Measurements from ENCODE around the gene TAS2R3. TPM values are rescaled to one million over a fixed set of nuclear protein-coding genes. Genes with fewer than 3 reads are reported as not detected.

TAS2R3 gene
- polyA plus RNA-seq, 1 donor from 2014 or later: not detected

GRCh38 chr7:141788296-141788695 lies 24.4 kb downstream of the TAS2R3 start:
- TF ChIP-seq RAD21 (conservative IDR thresholded peaks at IDR 0.05): no peak
- no peak for TF ChIP-seq CTCF (IDR thresholded peaks at IDR 0.05; ENCODE audit: poor library complexity, severe bottlenecking)
- Histone ChIP-seq H3K4me2 (ENCODE audit: low read length) (no peak overlapping the region), H3K27ac (ENCODE audit: low read length) (no peak overlapping the region), H3K27me3 (ENCODE audit: insufficient read depth, low read depth, low read length) (no peaks in the 10 kb centered on the region), H3K36me3 (ENCODE audit: insufficient read depth, low read length) (no peaks in the 10 kb centered on the region), H3F3A (ENCODE audit: insufficient read depth, low read length, poor library complexity, severe bottlenecking) (no peaks in the 10 kb centered on the region), H3K9me2 (ENCODE audit: insufficient read depth, low read length) (no peaks in the 10 kb centered on the region), H3K9ac (ENCODE audit: low read length) (no peak overlapping the region), H2AFZ (ENCODE audit: low read depth, low read length) (no peak overlapping the region), H4K20me1 (ENCODE audit: insufficient read depth) (no peaks in the 10 kb centered on the region), H3K79me2 (replicated peaks; ENCODE audit: insufficient read depth, low read length) (no peaks in the 10 kb centered on the region), H3K4me3 (ENCODE audit: low read length) (no peak overlapping the region), H3K9me3 (ENCODE audit: low read length) (no peaks in the 10 kb centered on the region)

- Histone ChIP-seq H3K27me3 (ENCODE audit: insufficient read depth, low read depth, low read length) (no peaks in the 10 kb centered on the region), H3K27ac (ENCODE audit: low read length) (no peak within 1 kb of the TSS), H3K36me3 (ENCODE audit: insufficient read depth, low read length) (no peaks in the 10 kb centered on the region), H3K9me2 (ENCODE audit: insufficient read depth, low read length) (no peaks in the 10 kb centered on the region), H3F3A (ENCODE audit: insufficient read depth, low read length, poor library complexity, severe bottlenecking) (no peaks in the 10 kb centered on the region), H3K4me3 (ENCODE audit: low read length) (no peak within 1 kb of the TSS), H3K9me3 (ENCODE audit: low read length) (no peaks in the 10 kb centered on the region), H3K9ac (ENCODE audit: low read length) (no peak within 1 kb of the TSS), H3K79me2 (replicated peaks; ENCODE audit: insufficient read depth, low read length) (no peaks in the 10 kb centered on the region), H4K20me1 (ENCODE audit: insufficient read depth) (no peaks in the 10 kb centered on the region), H3K4me2 (ENCODE audit: low read length) (no peak within 1 kb of the TSS), H2AFZ (ENCODE audit: low read depth, low read length) (no peak within 1 kb of the TSS)
- TF ChIP-seq TAF1 (IDR thresholded peaks at IDR 0.05; ENCODE audit: low read depth): no peak
- TF ChIP-seq RAD21 (conservative IDR thresholded peaks at IDR 0.05): no peak
- no peak for TF ChIP-seq REST (IDR thresholded peaks at IDR 0.05; ENCODE audit: borderline replicate concordance)
- no peak for TF ChIP-seq SMC3 (conservative IDR thresholded peaks at IDR 0.05; ENCODE audit: poor library complexity)
- TF ChIP-seq EP300 (conservative IDR thresholded peaks at IDR 0.05; ENCODE audit: poor library complexity, severe bottlenecking): no peak
- no peak for TF ChIP-seq MXI1 (conservative IDR thresholded peaks at IDR 0.05; ENCODE audit: poor library complexity, severe bottlenecking)
- TF ChIP-seq POLR2AphosphoS5 (IDR thresholded peaks at IDR 0.05): no peak
- TF ChIP-seq EZH2 (IDR thresholded peaks at IDR 0.05; ENCODE audit: borderline replicate concordance, insufficient read depth, low read length, poor library complexity, severe bottlenecking): no peak
- TF ChIP-seq CTCF (IDR thresholded peaks at IDR 0.05; ENCODE audit: poor library complexity, severe bottlenecking): no peak
Observed at GRCh38 chr7:141789917-141790316, 26.0 kb downstream of the TAS2R3 start, which contains the start of gene TAS2R5. TSS of gene TAS2R5 (plus strand) at chr7:141790217. CDS start at chr7:141790362, 145 bp downstream.

Measured in neural cell (in vitro differentiated cells).